Loucy (cell line): ENCODE data around the gene JPH4.

Experiments
- H2AFZ ChIP-seq: fragments of 200-600 bp; sonication (generic); 2 replicates; pipeline ENCODE4 v1.6.0; 2016; ENCODE audit warnings: antibody characterized with exemption, mild to moderate bottlenecking, low read length, moderate library complexity
- H3F3A ChIP-seq: fragments of 200-600 bp; 2 replicates; pipeline ENCODE4 v1.6.0; 2016; ENCODE audit warnings: antibody characterized with exemption, low read depth, mild to moderate bottlenecking
- H3K27me3 ChIP-seq: fragments of 200-600 bp; sonication (generic); 2 replicates; pipeline ENCODE4 v1.6.1; 2014; ENCODE audit warnings: low read length, mild to moderate bottlenecking; ENCODE audit not compliant: insufficient read depth, poor library complexity, severe bottlenecking
- H3K36me3 ChIP-seq: fragments of 200-600 bp; sonication (generic); 2 replicates; pipeline ENCODE4 v1.6.1; 2016; ENCODE audit warnings: low read length; ENCODE audit not compliant: insufficient read depth
- H3K4me1 ChIP-seq: fragments of 200-600 bp; sonication (generic); 2 replicates; pipeline ENCODE4 v1.5.1; 2014; ENCODE audit warnings: low read length, mild to moderate bottlenecking; ENCODE audit not compliant: insufficient read depth, poor library complexity, severe bottlenecking
- H3K4me2 ChIP-seq: fragments of 200-600 bp; sonication (generic); 2 replicates; pipeline ENCODE4 v1.6.0; 2014; ENCODE audit warnings: antibody characterized with exemption, low read length, low read depth, mild to moderate bottlenecking; ENCODE audit not compliant: poor library complexity, severe bottlenecking
- H3K4me3 ChIP-seq: fragments of 200-600 bp; sonication (generic); 2 replicates; pipeline ENCODE4 v1.5.1; 2014; ENCODE audit warnings: low read length, mild to moderate bottlenecking, mixed read lengths; ENCODE audit not compliant: poor library complexity, severe bottlenecking
- H3K79me2 ChIP-seq: fragments of 200-600 bp; sonication (generic); 2 replicates; pipeline ENCODE4 v1.6.1; 2014; ENCODE audit warnings: low read length; ENCODE audit not compliant: insufficient read depth
- H3K9ac ChIP-seq: fragments of 200-600 bp; sonication (generic); 2 replicates; pipeline ENCODE4 v1.6.0; 2014; ENCODE audit warnings: mild to moderate bottlenecking, low read depth, low read length, moderate library complexity; ENCODE audit not compliant: poor library complexity, severe bottlenecking
- H3K9me2 ChIP-seq: fragments of 200-600 bp; sonication (generic); replicated peaks from 2 replicates; pipeline ENCODE4 v1.6.1; 2016; ENCODE audit warnings: low read depth, low read length, mixed read lengths
- H3K9me3 ChIP-seq: fragments of 200-600 bp; sonication (generic); 2 replicates; pipeline ENCODE4 v1.6.1; 2014; ENCODE audit warnings: mild to moderate bottlenecking, antibody characterized with exemption, low read length, low read depth; ENCODE audit not compliant: insufficient read depth
- H4K20me1 ChIP-seq: fragments of 200-600 bp; sonication (generic); 2 replicates; pipeline ENCODE4 v1.6.0; 2014; ENCODE audit warnings: antibody characterized with exemption, low read length, mild to moderate bottlenecking; ENCODE audit not compliant: insufficient read depth, poor library complexity, severe bottlenecking
- EZH2phosphoT487 ChIP-seq: fragments of 200-600 bp; IDR thresholded peaks from 2 replicates; pipeline ENCODE4 v1.6.1; 2018; ENCODE audit warnings: antibody characterized with exemption, mild to moderate bottlenecking, moderate library complexity, borderline replicate concordance
- TF ChIP-seq, protein P1 (sequence below): fragments of 200-600 bp; sonication (generic); conservative IDR thresholded peaks from 2 replicates; pipeline ENCODE4 v1.5.1; 2014; ENCODE audit warnings: mild to moderate bottlenecking, antibody characterized with exemption, low read length

The JPH4 gene

GRCh38 chr14:23618415-23618988 is 39.9 kb upstream of the JPH4 start:
- no peak overlapping the region for H3K4me2 ChIP-seq
- no peak overlapping the region for H3K9ac ChIP-seq
- H3K9me3 ChIP-seq, result no peaks in the 10 kb centered on the region
- no peaks in the 10 kb centered on the region for H3K4me1 ChIP-seq
- H3K36me3 ChIP-seq, result no peaks in the 10 kb centered on the region
- H3K27me3 ChIP-seq, result peaks cover 42% of the 10 kb centered on the region
- no peaks in the 10 kb centered on the region for H4K20me1 ChIP-seq
- H3K9me2 ChIP-seq, result no peaks in the 10 kb centered on the region
- no peak overlapping the region for H2AFZ ChIP-seq
- no peaks in the 10 kb centered on the region for H3K79me2 ChIP-seq
- H3F3A ChIP-seq, result no peaks in the 10 kb centered on the region
- H3K4me3 ChIP-seq, result no peak overlapping the region
- TF ChIP-seq, protein P1, sequence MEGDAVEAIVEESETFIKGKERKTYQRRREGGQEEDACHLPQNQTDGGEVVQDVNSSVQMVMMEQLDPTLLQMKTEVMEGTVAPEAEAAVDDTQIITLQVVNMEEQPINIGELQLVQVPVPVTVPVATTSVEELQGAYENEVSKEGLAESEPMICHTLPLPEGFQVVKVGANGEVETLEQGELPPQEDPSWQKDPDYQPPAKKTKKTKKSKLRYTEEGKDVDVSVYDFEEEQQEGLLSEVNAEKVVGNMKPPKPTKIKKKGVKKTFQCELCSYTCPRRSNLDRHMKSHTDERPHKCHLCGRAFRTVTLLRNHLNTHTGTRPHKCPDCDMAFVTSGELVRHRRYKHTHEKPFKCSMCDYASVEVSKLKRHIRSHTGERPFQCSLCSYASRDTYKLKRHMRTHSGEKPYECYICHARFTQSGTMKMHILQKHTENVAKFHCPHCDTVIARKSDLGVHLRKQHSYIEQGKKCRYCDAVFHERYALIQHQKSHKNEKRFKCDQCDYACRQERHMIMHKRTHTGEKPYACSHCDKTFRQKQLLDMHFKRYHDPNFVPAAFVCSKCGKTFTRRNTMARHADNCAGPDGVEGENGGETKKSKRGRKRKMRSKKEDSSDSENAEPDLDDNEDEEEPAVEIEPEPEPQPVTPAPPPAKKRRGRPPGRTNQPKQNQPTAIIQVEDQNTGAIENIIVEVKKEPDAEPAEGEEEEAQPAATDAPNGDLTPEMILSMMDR, result no peak
- no peak for TF ChIP-seq EZH2phosphoT487

GRCh38 chr14:23617539-23617938 is 38.9 kb upstream of the JPH4 start:
- no peak overlapping the region for H3K9ac ChIP-seq
- H3K27me3 ChIP-seq, result peaks cover 42% of the 10 kb centered on the region
- H3K36me3 ChIP-seq, result no peaks in the 10 kb centered on the region
- H3K9me3 ChIP-seq, result no peaks in the 10 kb centered on the region
- no peaks in the 10 kb centered on the region for H3K4me1 ChIP-seq
- no peaks in the 10 kb centered on the region for H4K20me1 ChIP-seq
- H3K4me3 ChIP-seq, result no peak overlapping the region
- TF ChIP-seq, protein P1, result no peak
- no peak for TF ChIP-seq EZH2phosphoT487
- no peak overlapping the region for H2AFZ ChIP-seq
- no peak overlapping the region for H3K4me2 ChIP-seq
- H3K79me2 ChIP-seq, result no peaks in the 10 kb centered on the region
- no peaks in the 10 kb centered on the region for H3F3A ChIP-seq
- H3K9me2 ChIP-seq, result no peaks in the 10 kb centered on the region

DNA sequence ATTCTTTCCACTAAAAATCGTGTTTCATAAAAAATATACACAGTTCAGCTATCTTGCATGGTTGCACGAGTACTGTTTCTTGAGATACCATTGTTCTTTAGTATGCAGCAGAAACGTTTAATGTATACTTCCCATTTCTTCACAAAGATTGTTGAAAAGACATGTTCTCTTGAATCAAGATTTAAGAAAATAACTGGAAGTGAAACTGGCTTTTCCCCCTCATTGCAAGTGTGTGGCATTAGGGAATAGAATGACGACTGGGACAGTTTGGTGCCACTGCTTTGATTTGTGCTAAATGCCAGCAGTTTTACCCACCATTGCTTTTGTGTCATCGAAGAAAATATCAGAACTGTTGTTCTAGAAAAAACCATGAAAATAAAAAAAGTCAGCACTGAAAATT is 37.3 kb upstream of the JPH4 start:
- Histone ChIP-seq H3K4me2 (no peak overlapping the region), H2AFZ (no peak overlapping the region), H4K20me1 (no peaks in the 10 kb centered on the region), H3F3A (no peaks in the 10 kb centered on the region), H3K9ac (no peak overlapping the region), H3K9me3 (no peaks in the 10 kb centered on the region), H3K36me3 (no peaks in the 10 kb centered on the region), H3K79me2 (no peaks in the 10 kb centered on the region), H3K4me1 (peaks cover 7% of the 10 kb centered on the region), H3K9me2 (no peaks in the 10 kb centered on the region), H3K4me3 (no peak overlapping the region), H3K27me3 (peaks cover 42% of the 10 kb centered on the region)
- no peak for TF ChIP-seq EZH2phosphoT487
- TF ChIP-seq, protein P1, result no peak
